GM19372 (cell line): ENCODE measurements around the gene CDON.
"Not testable (repeated sequence)": the region's sequence is repeated elsewhere in the genome, so short reads cannot be mapped to it uniquely, and the experiment has no call there.

Source experiments
- ATAC-seq: cut with Tn5 transposase; IDR thresholded peaks from one replicate; pipeline ENCODE4 v1.9.1; 2021; ENCODE audit warnings: mild to moderate bottlenecking, low read depth, moderate library complexity; ENCODE audit not compliant: unreplicated experiment

Gene CDON

DNA sequence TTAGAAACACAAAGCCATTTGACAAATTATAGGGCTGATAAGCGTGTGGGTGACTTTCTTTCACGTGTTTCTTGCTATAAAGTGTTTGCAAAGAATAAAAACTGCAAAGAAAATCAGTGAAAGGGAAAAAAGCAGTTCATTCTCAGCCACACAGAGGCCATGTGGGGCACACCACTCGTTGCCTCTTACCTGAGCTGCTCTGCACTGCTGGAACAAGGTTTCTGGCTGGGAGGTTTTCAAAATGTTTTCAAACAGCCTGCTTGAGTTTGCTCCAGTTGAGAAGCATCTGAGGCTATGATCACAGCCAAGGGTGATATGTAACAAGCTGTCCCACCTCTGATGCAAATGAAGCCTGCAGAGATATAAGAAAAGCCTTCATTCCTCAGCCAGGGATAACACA, 131.6 kb downstream of the CDON start:
- ATAC-seq: no peak

DNA sequence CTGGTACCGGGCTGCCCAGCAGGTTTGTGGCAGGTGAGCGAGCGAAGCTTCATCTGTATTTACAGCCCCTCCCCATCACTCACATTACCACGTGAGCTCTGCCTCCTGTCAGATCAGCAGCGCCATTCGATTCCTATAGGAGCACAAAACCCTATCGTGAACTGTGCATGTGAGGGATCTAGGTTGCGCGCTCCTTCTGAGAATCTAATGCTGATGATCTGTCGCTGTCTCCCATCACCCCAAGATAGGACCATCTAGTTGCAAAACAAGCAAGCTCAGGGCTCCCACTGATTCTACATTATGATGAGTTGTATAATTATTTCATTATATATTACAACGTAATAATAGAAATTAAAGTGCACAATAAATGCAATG, 132.6 kb downstream of the CDON start:
- no peak for ATAC-seq

DNA sequence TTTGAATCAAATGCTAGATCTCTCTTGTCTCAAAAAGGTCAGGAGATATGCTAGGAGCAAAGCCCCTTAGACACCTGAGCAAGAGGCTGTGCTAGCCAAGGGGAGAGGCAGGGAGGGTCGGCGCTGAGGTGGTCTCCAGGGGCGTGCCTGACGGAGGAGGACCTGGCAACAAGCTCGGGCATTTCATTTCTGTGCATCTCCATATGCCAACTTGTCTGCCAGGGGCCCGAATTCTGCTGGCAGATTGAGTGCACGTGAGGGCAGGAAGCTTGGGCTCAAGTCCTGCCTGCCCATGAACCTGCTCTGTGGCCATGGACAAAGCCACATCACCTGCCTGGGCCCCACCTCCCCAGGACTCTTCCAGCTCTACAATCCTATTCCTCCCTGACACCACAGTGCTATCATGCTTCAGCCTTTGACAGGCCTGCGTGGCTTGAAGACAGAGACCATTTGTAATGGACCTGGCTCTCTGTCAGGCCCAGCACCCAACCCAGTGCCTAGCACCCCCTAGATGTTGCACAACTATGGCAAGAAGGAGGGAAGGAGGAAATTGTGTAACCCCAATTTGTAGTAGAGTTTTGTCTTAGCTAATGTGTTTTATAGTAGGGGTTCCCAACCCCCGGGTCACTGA, 133.1 kb downstream of the CDON start:
- no peak for ATAC-seq

DNA sequence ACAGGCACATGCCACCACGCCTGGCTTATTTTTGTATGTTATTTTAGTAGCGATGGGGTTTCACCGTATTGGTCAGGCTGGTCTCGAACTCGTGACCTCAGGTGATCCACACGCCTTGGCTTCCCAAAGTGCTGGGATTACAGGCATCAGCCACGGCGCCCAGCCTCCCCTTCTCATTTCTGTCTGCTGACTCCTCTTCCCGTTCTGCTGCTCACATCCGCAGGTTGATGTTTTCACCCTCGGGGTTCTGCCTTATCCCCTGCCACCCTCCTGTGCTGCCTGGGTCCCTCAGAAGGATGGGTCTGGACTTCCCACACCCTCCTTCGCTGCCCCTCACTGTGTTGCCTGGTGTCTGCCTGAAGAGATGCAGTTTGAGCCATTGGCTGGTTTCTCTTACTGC, 136.0 kb downstream of the CDON start:
- ATAC-seq: no peak

- no peak for ATAC-seq
These were observed 136.9 kb downstream of the CDON start for GRCh38 chr11:125925804-125926203.

GRCh38 chr11:125925247-125925740, 137.4 kb downstream of the CDON start:
- no peak for ATAC-seq

DNA sequence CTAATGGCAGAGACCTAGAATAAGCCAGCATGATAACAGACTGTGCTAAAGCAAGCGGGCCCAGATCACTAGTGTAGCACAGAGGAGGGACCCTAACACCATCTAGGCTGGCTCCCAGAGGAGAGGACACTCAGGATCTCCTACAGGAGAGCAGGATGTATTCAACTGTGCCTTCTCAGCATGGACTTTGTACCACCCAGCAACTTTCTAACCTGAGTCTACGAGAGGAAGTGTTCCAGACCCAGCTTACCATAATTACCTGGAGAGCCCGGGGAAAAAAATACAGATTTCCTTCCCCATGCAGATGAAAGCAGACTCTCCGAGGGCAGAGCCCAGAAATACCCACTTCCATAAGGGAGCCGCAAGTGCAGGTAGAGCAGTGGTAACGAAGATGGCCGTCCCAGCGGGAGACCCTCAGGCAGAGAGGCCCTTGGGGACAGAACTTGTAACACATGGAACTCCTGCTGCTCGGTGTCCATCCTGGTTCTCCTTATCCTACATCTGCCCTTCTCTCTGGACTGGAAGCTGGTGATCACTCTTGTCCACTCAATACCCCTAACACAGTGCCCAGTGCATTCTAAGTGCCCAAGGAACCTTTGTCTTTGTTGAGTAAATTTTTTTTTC, 138.2 kb downstream of the CDON start:
- no peak for ATAC-seq

DNA sequence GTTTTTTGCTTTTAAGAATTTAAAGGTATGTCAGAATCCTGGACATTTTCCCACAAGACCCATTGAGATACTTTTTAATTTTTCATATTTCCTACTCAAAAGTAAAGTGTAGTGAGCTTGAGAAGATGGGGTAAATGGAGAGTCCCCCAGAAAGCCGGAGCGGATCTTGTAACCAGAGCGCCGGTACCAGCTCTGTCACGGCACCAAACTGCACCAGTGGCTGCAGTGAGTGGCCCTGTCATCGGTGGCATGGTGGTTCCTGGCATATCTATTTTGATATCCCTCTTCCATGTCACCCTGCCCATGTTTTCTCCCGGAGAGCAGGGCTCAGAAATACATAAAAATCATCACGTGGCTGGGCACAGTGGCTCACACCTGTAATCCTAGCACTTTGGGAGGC, 139.0 kb downstream of the CDON start:
- ATAC-seq: no peak

DNA sequence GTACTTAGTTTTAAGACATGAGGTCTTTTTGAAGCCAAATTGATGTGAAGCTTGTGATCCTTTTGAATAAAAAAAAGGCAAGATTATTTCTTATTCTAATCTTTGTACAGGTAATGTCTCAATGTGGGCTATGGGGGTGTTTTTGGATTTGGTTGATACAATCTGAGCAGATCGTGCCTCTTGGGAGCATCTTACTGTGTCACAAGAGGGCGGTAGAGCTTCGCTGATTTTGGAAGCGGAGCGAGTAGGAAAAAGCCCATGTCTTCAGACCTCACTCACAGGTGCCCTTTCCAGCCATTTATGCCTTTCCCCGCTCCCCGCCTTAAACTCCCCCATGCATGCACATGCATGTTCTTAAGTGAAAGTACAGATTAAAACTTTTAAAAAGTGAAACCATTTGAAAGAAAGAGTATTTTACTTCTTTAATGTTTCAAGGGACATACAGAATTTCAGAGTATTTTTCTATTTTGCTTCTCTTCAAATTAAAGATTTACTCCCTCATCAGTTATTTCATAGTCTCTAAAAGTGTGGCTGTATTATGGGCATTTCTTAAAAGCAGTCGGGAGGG, 139.6 kb downstream of the CDON start:
- ATAC-seq: no peak

DNA sequence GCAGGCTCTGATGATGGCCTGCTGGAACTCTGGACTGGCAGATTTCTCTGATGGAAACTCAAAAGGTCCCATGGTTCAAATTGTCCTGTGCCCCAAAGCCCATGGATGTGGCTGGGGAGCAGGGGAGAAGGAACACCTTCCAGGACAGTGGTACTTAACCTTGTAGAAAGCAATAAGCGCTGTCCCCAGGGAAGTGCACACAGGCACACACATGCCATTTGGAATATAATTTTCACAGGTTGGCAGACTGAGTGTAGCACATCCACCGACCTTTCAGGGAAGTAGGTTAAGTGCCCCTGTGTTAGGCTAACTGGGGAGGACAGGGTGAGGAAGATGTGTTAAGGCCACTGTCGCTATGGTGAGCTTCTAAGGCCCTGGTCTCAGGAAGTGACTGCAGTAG, 140.5 kb downstream of the CDON start:
- ATAC-seq: no peak

GRCh38 chr11:125921042-125921441, 141.6 kb downstream of the CDON start:
- no peak for ATAC-seq

DNA sequence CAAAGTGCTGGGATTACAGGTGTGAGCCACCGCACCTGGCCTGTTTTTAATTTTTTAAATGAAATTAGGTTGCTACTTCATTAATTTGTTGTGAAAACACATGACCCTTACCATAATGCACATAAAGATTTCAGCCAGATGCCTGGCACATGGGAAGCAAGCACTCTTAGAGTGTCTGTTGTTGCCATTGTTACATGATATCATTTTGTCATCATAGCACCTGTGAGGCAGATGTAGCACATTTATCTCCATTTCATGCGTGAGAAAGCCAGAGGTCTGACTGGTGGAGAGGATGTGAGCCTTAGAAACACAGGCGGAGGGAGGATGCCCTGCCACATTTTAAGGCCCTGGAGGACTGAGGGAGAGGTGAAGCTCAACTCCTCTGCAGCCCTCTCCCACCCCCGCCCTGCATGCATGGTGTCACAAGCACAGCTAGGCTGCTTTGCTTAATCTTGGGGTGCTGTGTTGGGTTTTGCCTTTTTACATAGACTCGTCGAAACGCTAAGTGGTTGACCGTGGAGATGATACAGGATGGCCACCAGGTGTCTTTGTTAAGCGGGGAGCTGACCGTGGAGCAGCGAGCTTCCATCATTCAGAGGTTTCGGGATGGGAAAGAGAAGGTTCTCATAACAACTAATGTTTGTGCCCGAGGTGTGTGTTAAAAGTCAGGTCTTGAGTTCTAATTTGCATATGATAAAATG, 144.4 kb downstream of the CDON start:
- ATAC-seq: no peak

GRCh38 chr11:125916683-125917347, 145.9 kb downstream of the CDON start:
- ATAC-seq: no peak

GRCh38 chr11:125914601-125915000, 148.1 kb downstream of the CDON start:
- not testable (repeated sequence) for ATAC-seq

- no peak for ATAC-seq
These were observed 152.3 kb downstream of the CDON start for GRCh38 chr11:125910226-125910849.
